Stimulated activated CD4-positive, alpha-beta T cell treated with anti-CD3 and anti-CD28 coated beads, TNF-alpha, amount 100 ng/mL, for 1 hour (primary cell): ENCODE results near the gene CIPC.

Experiments used
- DNase-seq, 3 donors: peaks; one replicate each; pipeline ENCODE4 v3.0.0-alpha.2; 2020; ENCODE audit warnings: low read depth in 3 of 3, low spot score in 1 of 3

Gene CIPC

GRCh38 chr14:77144412-77145115 is 46.5 kb downstream of the CIPC start:
- no peak for DNase-seq

DNA sequence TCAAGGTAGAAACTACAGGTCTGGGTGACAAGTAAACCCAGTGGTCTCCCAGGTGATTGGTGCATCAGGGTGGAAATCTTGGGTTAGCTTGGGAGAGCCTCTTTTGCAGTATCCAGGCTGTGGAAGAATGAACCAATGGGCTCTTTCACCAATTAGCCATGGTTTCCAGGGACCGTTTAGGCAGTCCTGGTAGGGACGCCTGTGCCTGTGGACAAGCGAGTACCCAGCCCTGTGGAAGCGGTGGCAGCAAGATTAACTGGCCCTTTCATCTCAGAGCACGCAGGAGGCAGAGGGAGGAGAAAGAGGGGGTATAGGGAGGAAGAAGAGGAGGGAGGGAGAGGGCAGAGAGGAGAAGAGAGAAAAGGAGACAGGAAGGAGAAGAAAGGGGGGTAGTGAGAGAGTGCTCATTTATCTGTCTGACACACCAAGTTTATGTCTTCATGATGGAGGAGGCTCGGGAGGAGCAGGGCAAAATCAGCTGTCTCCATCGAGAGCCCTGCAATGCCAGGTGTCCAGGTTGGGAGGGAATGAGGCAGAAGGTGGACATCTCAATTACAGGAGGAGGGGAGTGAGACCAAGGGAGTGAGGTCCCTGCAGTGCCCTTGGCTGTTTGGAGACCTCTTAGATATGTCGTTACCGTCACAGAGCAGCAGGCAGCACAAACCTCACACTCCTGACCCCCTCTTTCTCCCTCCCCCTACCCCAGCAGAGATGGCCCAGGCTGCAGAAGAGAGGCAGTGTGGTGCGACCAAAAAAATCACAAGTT is 48.1 kb downstream of the CIPC start:
- no peak for DNase-seq

GRCh38 chr14:77148510-77149231 is 50.6 kb downstream of the CIPC start:
- no peak for DNase-seq

DNA sequence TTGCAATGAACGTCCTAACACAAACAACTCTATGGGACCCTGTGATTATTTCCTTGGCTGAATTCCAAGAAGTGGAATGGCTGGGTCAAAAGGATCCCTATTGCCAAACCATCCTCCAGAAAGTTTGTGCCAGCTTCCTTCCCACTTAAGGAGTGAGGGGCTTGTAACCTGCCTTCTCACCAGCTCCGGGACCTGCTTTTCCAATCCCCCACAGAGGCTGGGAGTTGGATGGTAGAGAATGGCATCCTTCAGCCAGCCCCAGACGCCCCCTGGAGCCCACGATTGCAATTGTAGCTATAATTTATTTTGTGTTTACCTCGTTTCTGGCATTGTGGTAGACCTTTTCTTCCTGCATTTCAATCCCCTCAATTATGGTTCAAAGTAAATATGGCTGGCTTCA is 53.2 kb downstream of the CIPC start:
- no peak for DNase-seq

GRCh38 chr14:77151918-77152588 is 54.0 kb downstream of the CIPC start:
- DNase-seq = no peak

GRCh38 chr14:77153802-77154201 is 55.7 kb downstream of the CIPC start:
- DNase-seq = no peak

DNA sequence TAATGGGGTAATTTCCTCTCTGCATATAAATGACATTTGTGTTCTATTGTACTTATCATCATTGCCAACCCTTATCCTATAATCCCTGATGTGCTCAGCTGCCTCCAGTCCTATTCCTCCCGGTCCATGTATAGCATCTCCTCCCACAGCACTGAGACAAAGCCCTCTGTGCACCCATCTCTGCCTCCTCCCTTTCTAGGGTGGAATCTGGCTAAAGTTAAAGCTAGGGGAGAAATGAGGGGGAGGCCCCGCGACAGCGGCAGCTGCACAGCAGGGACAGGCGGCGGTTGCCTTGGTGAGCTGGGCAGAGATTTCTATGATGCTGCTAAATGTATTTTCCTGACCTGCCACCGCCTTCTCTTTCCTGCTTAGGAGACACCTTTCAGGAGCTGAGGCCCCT is 56.4 kb downstream of the CIPC start:
- DNase-seq = no peak

- DNase-seq = no peak
Observed at GRCh38 chr14:77155083-77155482, 57.0 kb downstream of the CIPC start.

GRCh38 chr14:77157740-77158139 is 59.7 kb downstream of the CIPC start:
- no peak for DNase-seq

DNA sequence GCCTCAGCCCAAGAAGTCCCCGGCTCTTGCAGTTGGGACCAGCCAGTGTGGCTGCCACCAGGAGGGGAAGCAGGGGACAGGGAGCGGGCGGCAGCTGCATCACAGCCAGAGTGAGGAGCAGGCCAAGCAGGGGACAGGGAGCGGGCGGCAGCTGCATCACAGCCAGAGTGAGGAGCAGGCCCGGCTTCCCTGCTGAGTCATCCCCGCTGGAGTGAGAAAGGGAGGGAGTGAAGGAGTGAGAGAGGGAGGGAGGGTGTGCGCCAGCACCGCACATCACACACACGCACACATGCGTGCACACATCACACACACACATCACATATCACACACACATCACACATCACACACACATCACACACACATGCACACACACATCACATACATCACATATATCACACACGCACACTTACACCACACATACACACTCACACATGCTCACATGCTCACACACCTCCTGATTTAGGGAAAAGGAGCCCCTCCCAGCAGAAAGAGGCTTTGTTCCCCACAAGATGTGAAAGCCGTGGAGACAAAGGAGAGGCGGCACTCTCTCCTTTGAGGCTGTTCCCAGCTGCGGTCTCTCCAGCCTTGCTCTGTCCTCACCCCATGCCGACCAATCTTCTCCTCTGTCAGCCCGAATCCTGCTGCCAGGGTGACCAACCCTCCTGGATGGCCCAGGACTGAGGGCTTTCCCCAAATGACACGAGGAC is 60.3 kb downstream of the CIPC start:
- no peak for DNase-seq

DNA sequence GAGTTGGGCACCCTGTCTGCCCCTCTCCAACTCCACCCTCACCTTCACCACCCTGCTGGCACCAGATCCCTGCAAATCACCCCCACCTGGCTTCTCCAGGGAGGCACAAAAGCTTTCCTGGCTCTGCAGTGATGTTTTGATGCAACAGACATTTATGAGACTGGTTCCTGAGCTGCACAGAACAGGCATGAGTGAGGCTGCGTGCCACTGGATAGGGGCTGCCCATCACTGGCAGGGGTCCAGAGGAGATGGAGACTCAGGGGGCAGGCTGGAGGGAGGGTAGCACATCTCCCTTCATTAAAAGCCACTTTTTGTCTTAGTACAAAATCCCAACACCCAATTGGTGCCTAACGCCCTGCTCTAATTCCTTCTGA is 60.8 kb downstream of the CIPC start:
- no peak for DNase-seq

GRCh38 chr14:77161011-77161410 is 63.0 kb downstream of the CIPC start:
- no peak for DNase-seq
